Activated CD4-positive, CD25-positive, alpha-beta regulatory T cell (primary cell): ENCODE measurements around the gene SLC4A3.
"Not testable (repeated sequence)": the region's sequence is repeated elsewhere in the genome, so short reads cannot be mapped to it uniquely, and the experiment has no call there.

ENCODE experiments used
- DNase-seq, 4 experiments: peaks; one replicate each; lab custom pipeline; 2025; lab: John Stamatoyannopoulos, UW

The SLC4A3 gene

GRCh38 chr2:219645631-219646527, 18.4 kb downstream of the SLC4A3 start:
- DNase-seq = no peak

DNA sequence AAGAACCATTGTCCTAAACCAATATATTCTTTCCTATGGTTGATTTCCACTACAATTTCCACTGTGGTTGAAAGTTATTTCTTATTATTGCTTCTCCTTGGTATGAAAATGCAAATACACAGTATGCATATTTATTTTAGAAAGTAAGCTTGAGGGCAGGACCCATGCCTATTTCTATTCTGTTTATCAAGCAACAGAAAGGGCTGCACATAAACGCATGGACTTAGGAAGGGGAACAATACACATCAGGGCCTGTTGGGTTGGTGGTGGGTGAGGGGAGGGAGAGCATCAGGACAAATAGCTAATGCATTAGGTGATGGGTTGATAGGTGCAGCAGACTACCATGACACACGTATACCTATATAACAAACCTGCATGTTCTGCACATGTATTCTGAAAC, 20.7 kb downstream of the SLC4A3 start:
- no peak for DNase-seq

- DNase-seq = no peak
Observed at GRCh38 chr2:219648963-219649362, 21.5 kb downstream of the SLC4A3 start.

DNA sequence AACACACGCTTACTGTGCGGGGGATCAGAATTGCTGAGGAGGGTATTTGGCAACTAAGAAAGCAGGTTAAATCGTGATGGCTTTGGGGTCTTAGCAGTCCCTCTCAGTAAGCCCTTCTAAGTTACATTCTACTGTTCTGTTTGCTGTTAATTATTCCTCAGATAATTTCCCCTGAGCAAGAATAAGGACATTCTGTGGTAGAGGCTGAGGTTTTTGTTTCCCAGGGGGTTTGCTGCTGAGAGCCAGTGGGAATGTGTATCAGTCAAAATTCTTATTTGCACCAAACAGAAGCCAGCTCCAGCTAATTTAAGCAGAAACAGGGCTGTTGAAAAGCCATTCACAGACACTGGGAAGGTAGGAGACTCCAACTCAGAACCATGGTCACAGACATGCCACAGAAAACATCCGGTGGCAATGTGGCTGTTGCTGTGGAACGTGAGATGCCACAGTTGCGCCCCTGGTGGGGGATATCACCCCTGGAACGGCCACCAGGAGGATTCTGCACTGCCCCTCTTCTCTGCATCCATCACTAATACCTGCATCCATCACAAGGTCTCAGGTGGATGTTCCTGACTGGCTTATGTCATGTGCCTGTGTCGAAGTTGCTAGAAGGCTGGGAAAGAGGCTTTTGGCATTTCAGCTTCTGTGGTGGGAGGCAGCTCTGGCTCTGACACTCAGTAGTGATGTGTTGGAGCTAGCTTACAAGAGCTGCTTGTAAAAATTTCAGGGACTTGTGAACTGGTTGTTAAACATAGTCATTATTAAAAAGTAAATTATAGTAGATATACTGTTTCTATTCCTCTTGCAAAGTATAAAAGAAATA, 23.2 kb downstream of the SLC4A3 start:
- no peak for DNase-seq

DNA sequence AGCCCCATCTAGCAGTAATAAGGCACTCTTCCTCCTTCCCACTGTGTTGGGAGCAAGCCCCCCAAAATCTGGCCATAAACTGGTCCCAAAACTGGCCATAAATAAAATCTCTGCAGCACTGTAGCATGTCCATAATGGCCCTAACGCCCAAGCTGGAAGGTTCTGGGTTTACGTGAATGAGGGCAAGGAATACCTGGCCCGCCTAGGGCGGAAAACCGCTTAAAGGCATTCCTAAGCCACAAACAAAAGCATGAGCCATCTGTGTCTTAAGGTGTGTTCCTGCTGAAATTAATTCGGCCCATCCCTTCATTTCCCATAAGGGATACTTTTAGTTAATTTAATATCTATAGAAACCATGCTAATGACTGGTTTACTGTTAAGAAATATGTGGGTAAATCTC, 24.2 kb downstream of the SLC4A3 start:
- DNase-seq = not testable (repeated sequence)

- DNase-seq = no peak
Observed at GRCh38 chr2:219656526-219656925, 29.1 kb downstream of the SLC4A3 start.

GRCh38 chr2:219658196-219658846, 30.9 kb downstream of the SLC4A3 start:
- DNase-seq = no peak

GRCh38 chr2:219658874-219659273, 31.4 kb downstream of the SLC4A3 start:
- DNase-seq = no peak

DNA sequence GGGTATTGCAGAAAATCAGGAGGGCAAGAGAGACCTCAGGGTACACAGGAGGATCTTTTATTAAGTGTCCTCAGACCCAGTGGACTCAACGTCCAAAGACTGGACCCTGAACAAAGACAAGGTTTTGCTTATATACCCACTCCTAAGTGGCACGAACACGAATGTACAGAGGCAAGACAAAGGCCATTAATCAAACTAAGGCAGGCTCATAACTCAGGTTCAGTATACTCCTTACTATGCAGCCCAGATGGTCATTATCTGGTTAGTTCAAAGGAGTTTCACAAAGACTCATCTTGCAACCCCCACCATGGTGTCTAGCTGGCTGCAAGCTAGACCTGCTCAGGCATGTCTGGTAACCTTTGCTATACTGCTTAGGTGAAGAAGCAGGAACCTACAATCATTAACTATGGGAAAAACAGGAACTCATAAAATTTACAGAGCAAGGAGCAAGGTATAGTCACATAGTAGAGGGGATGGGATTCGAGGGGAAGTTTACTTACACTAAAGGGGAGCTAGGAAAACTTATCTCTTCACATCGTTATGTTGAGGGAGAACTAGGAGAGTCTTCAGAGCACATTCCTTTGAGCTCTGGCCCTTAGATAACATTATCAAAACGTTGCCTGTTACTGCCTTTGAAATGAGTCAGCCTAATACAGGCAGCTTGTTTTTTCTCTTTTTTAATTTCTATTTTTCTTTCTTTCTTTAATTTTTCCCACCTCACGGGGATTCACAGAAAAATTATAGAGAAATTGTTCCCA, 33.9 kb downstream of the SLC4A3 start:
- no peak for DNase-seq

GRCh38 chr2:219661955-219662395, 34.5 kb downstream of the SLC4A3 start:
- DNase-seq = no peak

DNA sequence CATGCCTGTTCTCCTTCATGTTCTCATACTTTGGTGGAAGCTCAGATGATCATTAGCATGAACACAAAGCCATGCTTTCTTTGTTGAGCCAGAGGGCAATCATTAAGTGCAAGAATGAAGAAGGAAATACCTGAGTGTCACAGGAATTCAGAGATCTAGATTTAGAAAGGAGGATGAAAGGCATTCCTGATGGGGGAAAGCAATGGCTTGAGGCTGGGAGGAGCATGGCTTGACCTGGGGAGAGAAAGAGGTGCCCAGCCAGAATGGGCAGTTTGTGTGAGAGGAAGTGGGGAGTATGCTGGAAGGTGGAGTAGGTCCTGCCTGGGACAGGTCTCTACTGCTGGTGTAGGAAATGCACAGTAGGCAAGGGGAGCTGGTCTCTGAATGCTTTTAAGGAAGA, 35.1 kb downstream of the SLC4A3 start:
- no peak for DNase-seq

DNA sequence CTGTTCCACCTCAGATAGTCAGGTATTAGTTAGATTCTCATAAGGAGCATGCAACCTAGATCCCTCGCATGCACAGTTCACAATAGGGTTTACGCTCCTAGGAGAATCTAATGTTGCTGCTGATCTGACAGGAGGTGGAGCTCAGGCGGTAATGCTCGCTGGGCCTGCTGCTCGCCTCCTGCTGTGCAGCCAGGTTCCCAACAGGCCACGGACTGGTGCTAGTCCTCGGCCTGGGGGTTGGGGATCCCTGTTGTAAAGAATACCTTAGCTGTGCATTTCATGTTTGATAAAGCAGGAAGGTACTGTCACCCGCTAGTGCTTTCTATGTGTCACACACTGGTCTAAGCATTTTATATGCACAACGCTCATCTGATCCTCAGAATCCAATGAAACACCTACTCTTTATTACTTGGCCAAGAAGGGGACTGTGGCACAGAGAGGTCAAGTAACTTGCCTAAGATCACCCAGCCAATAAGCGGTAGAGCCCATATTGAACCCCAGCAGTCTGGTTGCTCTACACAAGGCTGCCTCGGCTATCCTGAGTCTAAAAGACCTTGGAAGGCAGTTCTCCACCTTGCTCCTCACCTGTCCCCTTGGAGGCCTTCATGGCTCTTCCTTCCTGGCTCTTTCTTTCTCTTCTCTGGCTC, 35.8 kb downstream of the SLC4A3 start:
- no peak for DNase-seq

DNA sequence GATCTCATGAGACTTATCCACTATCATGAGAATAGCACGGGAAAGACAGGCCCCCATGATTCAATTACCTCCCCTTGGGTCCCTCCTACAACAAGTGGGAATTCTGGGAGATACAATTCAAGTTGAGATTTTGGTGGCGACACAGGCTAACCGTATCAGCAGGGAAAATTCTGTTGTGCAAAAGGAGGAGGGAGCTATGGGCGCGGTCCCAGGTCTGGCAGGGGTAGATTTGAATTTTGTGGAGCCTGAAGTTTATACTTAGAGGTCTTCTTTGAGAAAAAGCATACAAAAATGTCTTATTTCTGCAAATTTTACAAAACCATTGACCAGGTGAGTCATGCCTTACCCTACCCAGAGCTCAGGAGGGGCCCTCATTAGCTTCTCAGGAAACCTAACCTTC, 36.6 kb downstream of the SLC4A3 start:
- DNase-seq = no peak

DNA sequence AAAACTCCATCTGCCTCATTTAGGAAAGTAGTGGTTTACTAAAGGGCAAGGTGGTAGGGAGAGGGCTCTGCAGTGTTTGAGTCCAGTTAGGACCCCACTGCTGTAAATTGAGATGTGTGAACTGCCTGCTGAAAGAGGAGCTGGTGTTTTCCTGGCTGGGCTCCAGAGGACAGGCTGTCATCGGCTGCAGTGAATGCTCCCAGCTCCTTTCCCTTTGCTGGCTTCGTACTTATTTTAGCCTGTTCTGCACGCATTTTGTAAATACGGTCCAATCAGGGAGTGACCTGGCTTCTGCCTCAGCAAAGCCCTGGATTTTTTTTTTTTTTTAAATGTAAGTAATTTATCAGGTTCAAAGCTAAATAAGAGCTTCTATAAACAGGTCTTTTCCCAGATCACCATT, 37.5 kb downstream of the SLC4A3 start:
- no peak for DNase-seq

DNA sequence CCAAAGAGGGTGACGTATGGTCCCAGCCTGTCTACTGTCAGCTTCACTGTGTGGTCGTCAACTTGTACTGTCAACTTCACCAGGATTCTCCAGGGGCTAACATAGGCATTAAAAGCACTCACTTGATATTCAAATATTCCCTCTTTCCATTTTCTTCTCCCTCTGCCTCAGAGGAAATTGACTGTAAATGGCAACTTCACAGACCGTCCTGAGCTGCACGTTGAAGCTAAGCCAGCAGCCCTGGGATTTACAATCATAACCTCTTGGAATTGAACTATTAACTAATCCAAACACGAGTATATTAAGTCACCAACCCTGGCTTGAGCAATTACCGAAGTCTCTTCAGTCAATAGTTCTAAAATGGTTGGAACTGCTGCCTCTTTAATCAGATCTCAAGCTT, 38.5 kb downstream of the SLC4A3 start:
- DNase-seq = no peak

DNA sequence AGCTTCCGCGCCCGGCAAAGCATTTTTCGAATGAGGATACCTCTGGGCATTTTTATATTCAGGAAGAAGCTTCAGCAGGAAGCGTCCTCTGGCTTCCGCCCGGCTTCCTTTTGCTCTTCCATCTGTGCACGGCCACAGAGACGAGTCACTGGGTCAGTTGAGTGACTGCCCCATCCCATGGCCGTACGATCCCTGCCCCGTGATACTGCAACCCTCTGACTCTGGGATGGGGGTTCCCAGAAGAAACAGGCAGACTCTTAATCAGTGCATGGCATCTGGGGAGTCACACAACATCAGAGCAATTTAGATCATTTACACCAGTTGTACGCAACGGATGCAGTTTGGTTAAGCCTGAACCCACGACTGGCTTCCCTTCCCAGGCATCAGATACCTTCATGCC, 40.9 kb downstream of the SLC4A3 start:
- no peak for DNase-seq

GRCh38 chr2:219670386-219670785, 43.0 kb downstream of the SLC4A3 start:
- DNase-seq = no peak

GRCh38 chr2:219671279-219671678, 43.8 kb downstream of the SLC4A3 start:
- DNase-seq = no peak

DNA sequence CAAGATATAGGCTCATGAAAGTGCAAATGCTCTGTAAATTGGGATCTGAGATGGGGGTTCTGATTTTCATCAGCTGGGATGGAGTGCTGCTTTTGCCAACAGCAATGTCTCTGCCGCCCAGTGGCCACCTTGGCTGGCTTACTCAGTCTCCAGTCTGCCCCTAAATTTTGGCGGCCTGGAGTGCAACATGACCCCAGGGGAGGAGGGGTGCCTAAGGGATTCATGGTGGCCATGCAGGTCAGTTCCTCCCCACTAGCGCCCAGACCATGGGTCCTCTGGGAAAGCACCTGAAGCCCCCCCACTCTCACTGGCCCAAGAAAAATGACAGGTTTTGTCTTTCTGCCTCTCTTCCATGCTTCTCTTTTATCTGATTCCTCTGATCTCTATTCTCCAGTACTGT, 45.0 kb downstream of the SLC4A3 start:
- no peak for DNase-seq

- DNase-seq = no peak
Observed at GRCh38 chr2:219675221-219675620, 47.8 kb downstream of the SLC4A3 start.

- DNase-seq = no peak
Observed at GRCh38 chr2:219676586-219676985, 49.2 kb downstream of the SLC4A3 start.
